A673 (cell line): ENCODE data around the gene BMP8A. TPM values are rescaled to one million over a fixed set of nuclear protein-coding genes. Genes with fewer than 3 reads are reported as not detected.
"Not testable (repeated sequence)": the region's sequence is repeated elsewhere in the genome, so short reads cannot be mapped to it uniquely, and the experiment has no call there.

Experiments used
- BruUV-seq: library from RNA; stranded (reverse); fragments of 400-500 nt; replicated peaks from 2 replicates; lab custom pipeline; 2021; lab: Mats Ljungman, UMichigan
- CTCF ChIA-PET: fragments of 300-600 bp; sonication (Branson Sonifier 250); formaldehyde crosslinking; loops from one replicate; lab custom pipeline; 2022; ENCODE audit warnings: antibody characterized with exemption; lab: Charles Lee
- POLR2A ChIA-PET: fragments of 300-600 bp; sonication (Branson Sonifier 250); formaldehyde crosslinking; loops from one replicate; lab custom pipeline; 2022; ENCODE audit warnings: antibody characterized with exemption; ENCODE audit not compliant: low non-redundant PET; lab: Charles Lee
- DNase-seq: peaks from one replicate; pipeline ENCODE4 v3.0.0-alpha.2; 2015; ENCODE audit warnings: low spot score
- H3K27ac ChIP-seq: fragments of 200-600 bp; sonication (generic); 2 replicates; pipeline ENCODE4 v1.5.1; 2016; ENCODE audit warnings: mixed run types, low read depth, mild to moderate bottlenecking, mixed read lengths, antibody characterized with exemption, low read length; ENCODE audit not compliant: poor library complexity, severe bottlenecking
- H3K27me3 ChIP-seq: fragments of 200-600 bp; sonication (generic); replicated peaks from 2 replicates; pipeline ENCODE4 v1.6.1; 2017; ENCODE audit warnings: mixed run types, low read depth, mild to moderate bottlenecking, mixed read lengths, antibody characterized with exemption, low read length; ENCODE audit not compliant: insufficient read depth, poor library complexity
- H3K36me3 ChIP-seq: fragments of 200-600 bp; sonication (generic); 2 replicates; pipeline ENCODE4 v1.6.1; 2016; ENCODE audit warnings: mixed run types, mild to moderate bottlenecking, mixed read lengths, antibody characterized with exemption, low read length; ENCODE audit not compliant: insufficient read depth, poor library complexity, severe bottlenecking
- H3K4me1 ChIP-seq: fragments of 200-600 bp; sonication (generic); 2 replicates; pipeline ENCODE4 v1.6.1; 2017; ENCODE audit warnings: mixed run types, mild to moderate bottlenecking, mixed read lengths, antibody characterized with exemption, low read length; ENCODE audit not compliant: insufficient read depth, poor library complexity, severe bottlenecking
- H3K4me3 ChIP-seq: fragments of 200-600 bp; sonication (generic); 2 replicates; pipeline ENCODE4 v1.5.1; 2016; ENCODE audit warnings: low read depth, mixed run types, mild to moderate bottlenecking, mixed read lengths, low read length; ENCODE audit not compliant: poor library complexity, severe bottlenecking
- H3K9me3 ChIP-seq: fragments of 200-600 bp; sonication (generic); 2 replicates; pipeline ENCODE4 v1.6.1; 2016; ENCODE audit warnings: mixed run types, low read depth, mild to moderate bottlenecking, mixed read lengths, antibody characterized with exemption, low read length; ENCODE audit not compliant: poor library complexity, severe bottlenecking
- EZH2 ChIP-seq: fragments of 200-600 bp; sonication (generic); IDR thresholded peaks from 2 replicates; pipeline ENCODE4 v1.6.1; 2017; ENCODE audit warnings: borderline replicate concordance, low read depth, mild to moderate bottlenecking, mixed read lengths, antibody characterized with exemption, low read length; ENCODE audit not compliant: poor library complexity, severe bottlenecking
- intact Hi-C: fragments of 100-400 bp; cut with micrococcal nuclease; formaldehyde crosslinking; loops from one replicate; pipeline ENCODE4 v1.10.0; 2022; ENCODE audit not compliant: unreplicated experiment
- total RNA-seq: library from RNA; stranded (reverse); gene quantifications from 2 replicates; pipeline ENCODE4 v1.2.3, GENCODE V29; 2021
- TF ChIP-seq, protein P1 (sequence below): fragments of 300-800, 200-600 bp; sonication (generic); conservative IDR thresholded peaks from 2 replicates; pipeline ENCODE4 v1.5.1; 2017; ENCODE audit warnings: low read depth, mild to moderate bottlenecking, antibody characterized with exemption, low read length, moderate library complexity, mixed read lengths

The BMP8A gene
- total RNA-seq, 1 experiment from 2014 or later, result not detected

DNA sequence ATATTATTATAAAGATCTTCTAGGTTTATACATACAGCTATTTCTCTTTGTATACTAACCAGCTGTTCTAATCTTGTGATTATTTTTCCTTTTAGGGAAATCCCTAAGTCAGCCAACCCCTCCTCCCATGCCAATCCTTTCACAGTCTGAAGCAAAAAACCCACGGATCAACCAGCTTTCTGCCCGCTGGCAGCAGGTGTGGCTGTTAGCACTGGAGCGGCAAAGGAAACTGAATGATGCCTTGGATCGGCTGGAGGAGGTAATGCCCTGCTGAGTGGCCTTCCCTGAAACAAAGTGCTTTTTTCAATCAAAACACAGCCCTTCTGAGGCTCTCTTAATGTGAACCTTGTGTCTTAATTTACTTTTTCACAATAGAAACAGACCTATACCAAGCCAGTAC, 32.4 kb upstream of the BMP8A start:
- Histone ChIP-seq H3K9me3 (no peaks in the 10 kb centered on the region), H3K4me1 (no peaks in the 10 kb centered on the region), H3K27me3 (no peaks in the 10 kb centered on the region), H3K4me3 (no peak overlapping the region), H3K27ac (no peak overlapping the region), H3K36me3 (peaks cover 100% of the 10 kb centered on the region)
- no TSS peak for BruUV-seq
- intact Hi-C loops, result no loop called here
- ChIA-PET CTCF (no interaction called here), POLR2A (no interaction called here)
- no peak for DNase-seq
- TF ChIP-seq, protein P1, sequence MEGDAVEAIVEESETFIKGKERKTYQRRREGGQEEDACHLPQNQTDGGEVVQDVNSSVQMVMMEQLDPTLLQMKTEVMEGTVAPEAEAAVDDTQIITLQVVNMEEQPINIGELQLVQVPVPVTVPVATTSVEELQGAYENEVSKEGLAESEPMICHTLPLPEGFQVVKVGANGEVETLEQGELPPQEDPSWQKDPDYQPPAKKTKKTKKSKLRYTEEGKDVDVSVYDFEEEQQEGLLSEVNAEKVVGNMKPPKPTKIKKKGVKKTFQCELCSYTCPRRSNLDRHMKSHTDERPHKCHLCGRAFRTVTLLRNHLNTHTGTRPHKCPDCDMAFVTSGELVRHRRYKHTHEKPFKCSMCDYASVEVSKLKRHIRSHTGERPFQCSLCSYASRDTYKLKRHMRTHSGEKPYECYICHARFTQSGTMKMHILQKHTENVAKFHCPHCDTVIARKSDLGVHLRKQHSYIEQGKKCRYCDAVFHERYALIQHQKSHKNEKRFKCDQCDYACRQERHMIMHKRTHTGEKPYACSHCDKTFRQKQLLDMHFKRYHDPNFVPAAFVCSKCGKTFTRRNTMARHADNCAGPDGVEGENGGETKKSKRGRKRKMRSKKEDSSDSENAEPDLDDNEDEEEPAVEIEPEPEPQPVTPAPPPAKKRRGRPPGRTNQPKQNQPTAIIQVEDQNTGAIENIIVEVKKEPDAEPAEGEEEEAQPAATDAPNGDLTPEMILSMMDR, result no peak
- no peak for TF ChIP-seq EZH2

DNA sequence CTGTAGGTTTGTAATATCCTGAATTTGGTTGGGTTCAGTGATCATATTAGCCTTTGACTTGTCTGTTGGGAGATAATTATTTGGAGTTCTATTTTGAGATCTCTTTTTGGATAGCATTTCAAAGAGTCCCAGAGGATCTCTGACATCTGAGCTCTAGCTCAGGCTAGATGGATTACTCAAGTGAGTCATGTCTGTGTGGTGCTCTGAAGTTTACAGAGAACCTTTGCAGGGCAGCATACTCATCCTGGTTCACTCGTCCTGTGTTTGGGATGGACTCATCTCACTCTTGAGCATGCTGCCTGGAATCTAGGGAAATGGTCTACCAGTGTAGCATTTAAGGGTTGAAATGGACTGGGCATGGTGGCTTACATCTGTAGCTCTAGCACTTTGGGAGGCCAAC, 29.4 kb upstream of the BMP8A start:
- TF ChIP-seq EZH2, result no peak
- TF ChIP-seq, protein P1, result no peak
- Histone ChIP-seq H3K4me3 (no peak overlapping the region), H3K36me3 (peaks cover 99% of the 10 kb centered on the region), H3K4me1 (no peaks in the 10 kb centered on the region), H3K27ac (no peak overlapping the region), H3K27me3 (no peaks in the 10 kb centered on the region), H3K9me3 (no peaks in the 10 kb centered on the region)
- intact Hi-C loops, result no loop called here
- ChIA-PET CTCF (no interaction called here), POLR2A (no interaction called here)
- DNase-seq, result no peak
- BruUV-seq, result no TSS peak

DNA sequence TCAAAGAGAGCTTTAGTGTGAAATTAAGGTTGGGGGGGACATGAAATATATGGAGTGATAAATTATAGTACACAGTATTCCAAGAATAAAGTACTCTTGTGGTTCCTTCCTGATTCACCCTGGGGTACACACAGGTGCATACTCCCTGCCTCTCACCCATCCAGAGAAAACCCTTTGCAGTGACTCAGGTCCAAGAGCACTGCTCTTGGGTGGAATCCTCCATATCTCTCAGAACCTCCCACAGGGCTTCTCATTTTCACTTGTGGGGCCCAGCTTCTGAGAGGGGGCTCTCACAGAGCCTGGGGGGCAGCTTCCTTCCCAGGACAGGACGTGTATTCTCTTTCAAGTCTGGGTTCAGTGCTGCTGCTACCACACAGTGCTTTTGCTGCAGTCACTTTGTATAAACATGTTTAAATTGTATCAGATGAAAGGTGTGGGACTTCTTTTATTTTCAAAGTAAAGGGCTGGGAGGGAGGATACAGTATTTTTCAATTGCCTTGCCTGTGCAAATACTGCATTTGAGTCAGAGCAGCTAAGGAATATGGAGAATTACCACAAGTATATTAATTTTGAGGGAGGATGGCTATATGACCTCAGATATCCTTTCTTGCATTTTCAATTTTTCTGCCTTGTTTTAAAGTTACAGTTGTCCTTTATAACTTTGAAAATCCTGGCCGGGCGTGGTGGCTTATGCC, 24.9 kb upstream of the BMP8A start:
- POLR2A ChIA-PET, result interaction anchor here (0.5 kb wide), 1 partner anchor 260 kb away, joined by 10 read pairs; no protein-coding TSS in a partner anchor
- H3K27ac ChIP-seq, result no peak overlapping the region

DNA sequence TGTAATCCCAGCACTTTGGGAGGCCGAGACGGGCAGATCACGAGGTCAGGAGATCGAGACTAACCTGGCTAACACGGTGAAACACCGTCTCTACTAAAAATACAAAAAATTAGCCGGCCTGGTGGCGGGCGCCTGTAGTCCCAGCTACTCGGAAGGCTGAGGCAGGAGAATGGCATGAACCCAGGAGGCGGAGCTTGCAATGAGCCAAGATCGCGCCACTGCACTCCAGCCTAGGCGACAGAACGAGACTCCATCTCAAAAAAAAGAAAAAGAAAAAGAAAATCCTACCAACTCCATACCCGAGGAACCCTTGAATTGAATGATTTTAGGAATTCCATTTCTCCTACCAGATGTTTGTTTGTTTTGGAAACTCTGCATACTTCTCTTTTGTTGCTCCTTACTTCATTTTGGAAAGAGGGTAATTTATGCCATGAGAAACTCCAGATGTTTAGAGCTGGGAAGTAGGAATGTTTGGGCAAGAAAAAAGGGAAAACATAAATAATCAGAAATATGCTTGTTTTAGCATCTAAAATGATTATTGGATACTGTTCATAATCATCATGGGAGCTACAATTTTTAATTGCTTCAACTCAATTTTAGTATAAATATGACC, 24.2 kb upstream of the BMP8A start:
- CTCF ChIA-PET, H3K9me3 ChIP-seq, H3K4me1 ChIP-seq, H3K4me3 ChIP-seq, DNase-seq, H3K27ac ChIP-seq, intact Hi-C loops, BruUV-seq, H3K27me3 ChIP-seq: not testable (repeated sequence)
- H3K36me3 ChIP-seq, result peaks cover 94% of the 10 kb centered on the region
- POLR2A ChIA-PET, result interaction anchor here (0.5 to 0.7 kb wide), 2 partner anchors 42 to 259 kb away, joined by 3 to 10 read pairs; no protein-coding TSS in a partner anchor

More for the DNA sequence above, 24.9 kb upstream of the BMP8A start:
- intact Hi-C loops, result no loop called here
- TF ChIP-seq, protein P1, result no peak
- H3K9me3 ChIP-seq, result no peaks in the 10 kb centered on the region
- BruUV-seq, result no TSS peak
- no peak for DNase-seq
- no peak overlapping the region for H3K4me3 ChIP-seq
- H3K36me3 ChIP-seq, result peaks cover 94% of the 10 kb centered on the region
- CTCF ChIA-PET, result no interaction called here
- no peaks in the 10 kb centered on the region for H3K4me1 ChIP-seq
- no peaks in the 10 kb centered on the region for H3K27me3 ChIP-seq
